Stimulated activated CD4-positive, alpha-beta T cell treated with anti-CD3 and anti-CD28 coated beads, Interleukin-12 subunit alpha, Interleukin-12 subunit beta, amount 100 ng/mL, for 48 hours (primary cell): ENCODE results near the gene FASTK.

ENCODE experiments used
- DNase-seq, 3 donors: peaks; one replicate each; pipeline ENCODE4 v3.0.0-alpha.2; 2020; ENCODE audit warnings: low read depth in 2 of 3, low spot score in 1 of 3

The FASTK gene

DNA sequence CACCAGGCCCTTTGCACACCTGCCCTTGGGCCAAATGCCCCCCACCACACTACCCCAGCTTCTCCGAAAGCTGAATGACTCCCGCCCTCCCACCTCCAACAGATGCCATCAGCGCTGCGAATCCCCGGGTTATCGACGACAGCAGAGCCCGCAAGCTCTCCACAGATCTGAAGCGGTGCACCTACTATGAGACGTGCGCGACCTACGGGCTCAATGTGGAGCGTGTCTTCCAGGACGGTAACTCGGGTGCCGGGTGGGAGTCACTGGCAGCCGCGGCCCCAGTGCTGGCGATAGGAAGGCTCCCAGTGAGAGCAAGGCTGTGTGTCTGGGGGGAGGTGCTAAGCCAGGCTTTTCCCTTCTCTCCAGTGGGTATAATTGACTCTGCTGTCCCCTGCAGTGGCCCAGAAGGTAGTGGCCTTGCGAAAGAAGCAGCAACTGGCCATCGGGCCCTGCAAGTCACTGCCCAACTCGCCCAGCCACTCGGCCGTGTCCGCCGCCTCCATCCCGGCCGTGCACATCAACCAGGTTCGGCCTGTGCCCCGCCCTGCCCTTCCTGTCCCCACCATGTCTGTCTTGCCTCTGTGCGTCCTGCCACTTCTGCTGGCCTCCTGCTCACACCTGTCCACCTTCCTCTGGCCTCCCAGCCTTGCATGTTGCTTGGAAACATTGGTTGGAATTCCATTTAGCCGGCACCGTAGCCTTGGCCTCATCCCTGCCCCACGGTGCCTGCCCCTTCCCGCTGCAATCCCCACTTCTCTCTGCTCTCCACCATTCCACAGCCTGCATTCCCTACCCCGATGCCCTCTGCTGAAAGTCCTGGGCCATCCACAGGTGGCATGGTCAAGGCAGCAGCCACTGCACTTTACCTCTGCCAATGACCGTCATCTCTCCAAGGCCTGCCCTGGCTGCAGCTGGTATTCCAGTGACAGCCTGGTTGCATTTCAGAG, 37.8 kb upstream of the FASTK start:
- no peak for DNase-seq

DNA sequence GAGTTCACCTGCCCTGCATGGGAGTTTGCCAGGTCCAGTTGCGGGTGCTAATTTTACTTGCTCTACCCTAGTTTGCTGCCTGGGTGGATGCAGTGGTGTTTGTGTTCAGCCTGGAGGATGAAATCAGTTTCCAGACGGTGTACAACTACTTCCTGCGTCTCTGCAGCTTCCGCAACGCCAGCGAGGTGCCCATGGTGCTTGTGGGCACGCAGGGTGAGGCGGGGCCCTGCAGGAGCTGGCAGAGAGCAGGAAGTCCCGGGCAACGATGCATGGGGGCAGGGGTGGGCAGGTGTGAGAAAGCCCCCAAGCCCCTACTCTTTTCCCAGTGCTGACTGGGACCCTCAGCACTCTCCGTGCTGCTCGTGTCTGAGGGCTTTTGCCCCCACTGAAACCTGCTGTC, 37.0 kb upstream of the FASTK start:
- DNase-seq, result no peak

DNA sequence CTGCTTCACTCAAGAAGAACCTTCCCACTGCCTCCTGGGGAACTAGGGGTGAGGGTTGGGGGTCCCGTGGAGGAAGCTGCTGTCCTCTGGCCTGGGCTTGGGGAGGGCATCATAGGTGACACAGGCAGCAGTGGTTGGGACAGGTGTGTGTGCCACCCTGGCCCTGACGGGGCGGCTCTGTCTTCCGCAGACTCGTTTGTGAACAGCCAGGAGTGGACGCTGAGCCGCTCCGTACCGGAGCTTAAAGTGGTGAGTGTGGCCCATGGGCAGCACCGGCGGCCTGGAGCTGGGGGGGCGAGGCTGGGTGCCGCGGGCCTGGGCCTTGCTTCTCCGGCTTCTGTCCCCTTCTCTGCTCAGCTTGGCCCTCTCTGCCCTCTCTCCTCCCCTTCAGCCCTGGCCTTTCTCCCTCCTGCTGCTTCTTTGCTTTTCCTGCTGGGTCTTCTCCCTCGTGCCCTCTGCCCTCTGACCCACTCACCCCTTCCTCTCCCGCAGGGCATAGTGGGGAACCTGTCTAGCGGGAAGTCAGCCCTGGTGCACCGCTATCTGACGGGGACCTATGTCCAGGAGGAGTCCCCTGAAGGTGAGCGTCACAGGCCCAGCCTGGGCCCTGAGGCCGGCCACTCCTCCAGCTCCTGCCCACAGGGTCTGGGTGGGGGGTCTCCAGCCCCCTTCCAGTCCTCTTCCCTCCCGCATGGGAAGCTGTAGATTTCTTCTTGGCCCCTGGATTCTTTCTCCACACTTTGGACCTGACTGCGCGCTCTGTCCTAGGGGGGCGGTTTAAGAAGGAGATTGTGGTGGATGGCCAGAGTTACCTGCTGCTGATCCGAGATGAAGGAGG, 36.2 kb upstream of the FASTK start:
- no peak for DNase-seq

DNA sequence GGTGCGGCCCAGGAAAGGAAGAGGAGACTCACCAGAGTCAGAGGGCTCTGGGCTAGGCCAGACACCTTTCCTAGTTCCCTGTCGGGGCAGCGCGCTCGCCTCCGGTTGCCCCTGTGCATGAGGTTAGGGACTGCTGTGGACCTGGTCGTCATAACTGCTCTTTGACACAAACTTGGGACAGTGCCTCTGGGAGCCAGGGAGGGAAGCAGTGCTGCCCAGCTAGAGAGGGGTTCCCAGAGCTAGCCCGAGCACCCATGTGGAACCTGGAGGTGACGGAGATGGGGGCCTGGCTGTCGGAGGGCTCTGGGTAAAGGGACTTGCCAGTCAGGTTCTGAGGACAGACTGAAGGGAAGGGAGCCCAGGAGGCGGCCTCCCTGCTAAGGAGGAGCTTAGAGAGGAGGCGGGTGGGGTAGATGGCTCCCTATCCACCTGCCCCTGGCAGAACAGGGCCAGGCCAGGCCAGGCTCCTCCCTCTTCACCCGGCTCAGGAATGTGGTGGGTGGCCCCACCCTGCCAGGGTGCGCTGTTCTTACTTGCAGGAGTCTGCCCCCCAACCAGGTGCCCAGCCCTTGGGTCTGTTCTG, 35.3 kb upstream of the FASTK start:
- DNase-seq, result no peak

DNA sequence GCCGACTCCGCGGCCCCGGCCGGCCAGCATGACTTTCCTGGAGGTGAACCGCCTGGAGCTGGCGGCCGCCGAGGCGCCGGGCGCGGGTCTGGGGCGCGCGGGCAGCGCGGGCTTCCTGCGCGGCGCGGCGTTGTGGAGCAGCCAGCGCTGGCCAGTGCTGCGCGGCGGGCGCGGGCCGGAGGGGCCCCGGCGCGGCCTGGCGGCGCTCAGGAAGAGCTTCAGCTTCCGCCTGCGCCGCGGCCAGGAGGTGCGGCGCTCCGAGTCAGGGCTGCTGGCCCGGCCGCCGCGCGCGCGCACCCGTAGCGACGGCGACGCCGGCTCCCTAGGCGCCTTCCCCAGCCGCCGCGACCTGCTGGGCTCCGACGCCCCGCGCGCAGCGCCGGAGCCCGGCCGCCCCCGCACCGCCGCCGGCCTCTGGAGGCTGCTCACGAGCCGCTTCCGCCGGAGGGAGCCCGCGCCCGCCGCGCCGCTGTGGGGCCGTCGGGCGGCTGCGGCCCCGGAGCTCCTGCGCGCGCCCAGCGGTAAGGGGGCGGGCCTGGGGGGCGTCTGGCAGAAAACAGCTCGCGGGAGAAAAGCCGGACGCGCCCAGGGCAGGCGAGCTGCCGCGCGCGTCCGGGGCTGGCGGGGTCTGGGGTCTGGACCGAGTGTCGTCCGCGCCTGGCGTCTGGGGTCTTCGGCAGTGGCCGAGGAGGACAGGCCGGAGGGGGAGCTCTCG, 34.7 kb upstream of the FASTK start:
- peak in 1 of 3 donors; percentile 32 for DNase-seq

DNA sequence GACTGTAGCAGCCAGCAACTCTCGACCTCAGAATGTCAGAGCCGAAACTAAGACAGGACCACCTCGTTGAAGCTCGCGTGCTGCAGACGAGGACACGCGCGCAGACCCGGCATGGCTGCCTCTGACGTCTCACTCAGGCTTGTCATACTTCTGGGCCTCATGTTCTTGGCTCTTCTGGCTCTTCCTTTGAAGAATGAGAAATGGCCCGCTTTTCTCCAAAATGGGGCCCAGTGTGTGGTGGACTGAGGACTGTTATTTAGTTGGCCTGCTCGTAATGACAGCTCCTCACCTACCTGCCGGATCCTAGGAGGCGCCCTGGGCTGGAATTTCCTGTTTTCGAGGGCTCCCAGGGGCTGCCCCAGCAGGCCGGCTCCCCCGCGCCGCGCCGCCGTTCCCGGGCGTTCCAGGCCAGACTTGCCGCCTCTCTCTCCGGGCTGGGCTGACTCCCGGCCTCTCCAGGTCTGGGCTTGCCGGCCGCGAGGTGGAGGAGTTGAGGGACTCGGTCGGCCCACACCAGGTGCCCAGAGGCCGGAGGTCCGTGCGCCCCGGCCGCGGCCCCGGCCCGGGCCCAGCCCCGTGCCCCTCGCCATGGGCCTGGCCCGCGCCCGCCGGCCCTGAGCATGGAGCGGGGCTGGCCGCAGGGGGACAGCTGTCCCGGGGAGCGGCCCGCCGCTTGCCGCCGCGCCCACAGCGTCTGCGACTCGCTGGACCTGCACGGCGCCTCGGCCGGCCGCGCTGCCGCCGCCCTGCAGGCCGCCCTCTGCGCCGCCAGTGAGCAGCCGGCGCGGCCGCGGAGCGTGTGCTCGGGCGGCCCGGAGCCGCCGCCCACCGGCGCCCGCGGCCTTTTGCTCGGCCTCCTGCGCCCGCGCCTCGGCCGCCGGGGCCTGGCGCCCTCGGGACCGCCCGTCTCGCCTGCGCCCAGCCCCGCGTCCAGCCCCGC, 33.8 kb upstream of the FASTK start:
- DNase-seq, result no peak

DNA sequence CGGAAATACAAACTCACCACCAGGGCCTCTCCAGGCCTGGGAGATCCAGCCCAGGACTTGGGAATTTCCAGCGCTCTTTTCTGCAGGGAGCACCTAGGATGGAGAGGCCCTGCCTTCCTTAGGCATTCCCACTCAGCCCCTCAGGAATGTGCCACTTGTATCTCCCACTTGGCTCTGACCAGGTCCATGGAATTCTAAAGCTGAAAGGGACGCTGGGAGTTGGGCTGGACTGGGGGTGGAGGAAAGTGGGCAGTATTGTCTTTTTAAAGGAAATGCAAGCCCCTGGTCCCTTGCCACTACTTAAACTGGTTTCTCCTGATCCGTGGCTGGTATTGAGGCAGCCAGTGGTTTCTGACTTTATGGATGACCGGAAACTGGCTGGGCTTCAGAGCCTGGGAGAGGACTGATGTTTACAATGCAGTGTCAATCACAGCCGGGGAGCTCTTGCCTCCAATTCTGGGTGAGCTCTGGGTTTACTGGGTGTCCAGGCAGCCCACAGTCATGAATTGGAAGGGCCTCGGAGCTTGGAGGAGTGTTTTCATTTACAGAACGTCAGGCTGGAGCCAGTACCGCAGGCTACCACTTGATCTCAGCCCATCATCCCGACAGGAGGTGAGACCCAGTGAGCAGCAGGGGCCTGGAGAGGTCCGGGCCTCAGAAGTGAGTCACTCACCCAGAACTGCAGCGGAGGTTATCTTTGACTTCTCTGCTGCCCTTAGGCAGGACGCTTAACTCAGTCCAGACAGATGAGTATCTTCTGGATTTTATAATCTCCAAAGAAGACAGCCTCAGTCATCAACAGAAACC, 32.9 kb upstream of the FASTK start:
- no peak for DNase-seq

DNA sequence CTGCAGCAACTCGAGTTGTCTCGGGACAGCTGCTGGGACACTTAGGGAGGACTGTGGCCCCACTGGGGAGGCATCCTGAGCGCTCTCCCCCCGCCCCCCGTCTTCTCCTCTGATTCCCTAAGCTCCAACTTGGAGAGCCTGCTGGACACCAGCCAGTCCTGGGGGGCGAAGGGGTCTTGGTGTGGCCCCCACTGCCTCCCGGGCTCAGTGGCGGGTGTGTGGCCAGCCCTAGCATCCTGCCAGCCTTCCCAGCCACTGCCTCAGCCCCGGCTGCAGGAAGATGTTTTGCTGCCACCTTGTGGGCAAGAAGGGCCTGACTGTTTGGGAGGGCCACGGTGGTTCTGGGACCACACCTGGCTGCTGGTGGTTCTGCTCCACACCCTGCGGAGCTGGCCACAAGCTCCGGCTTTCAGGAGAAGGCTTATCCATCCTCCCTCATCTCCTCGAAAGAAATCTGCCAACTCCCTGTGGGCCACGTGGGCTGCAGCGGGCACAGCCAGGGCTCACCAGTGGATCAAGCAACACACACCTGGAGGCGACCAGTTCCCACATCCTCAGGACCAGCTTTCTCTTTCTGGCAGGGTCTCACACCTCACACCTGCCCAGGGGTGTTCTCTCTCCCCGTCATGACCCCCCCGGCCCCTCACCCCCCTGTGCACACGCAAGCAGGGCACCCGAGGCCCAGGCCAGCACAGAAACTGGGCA, 30.5 kb upstream of the FASTK start:
- peak; percentile 44 to 71 (median 63) for DNase-seq

DNA sequence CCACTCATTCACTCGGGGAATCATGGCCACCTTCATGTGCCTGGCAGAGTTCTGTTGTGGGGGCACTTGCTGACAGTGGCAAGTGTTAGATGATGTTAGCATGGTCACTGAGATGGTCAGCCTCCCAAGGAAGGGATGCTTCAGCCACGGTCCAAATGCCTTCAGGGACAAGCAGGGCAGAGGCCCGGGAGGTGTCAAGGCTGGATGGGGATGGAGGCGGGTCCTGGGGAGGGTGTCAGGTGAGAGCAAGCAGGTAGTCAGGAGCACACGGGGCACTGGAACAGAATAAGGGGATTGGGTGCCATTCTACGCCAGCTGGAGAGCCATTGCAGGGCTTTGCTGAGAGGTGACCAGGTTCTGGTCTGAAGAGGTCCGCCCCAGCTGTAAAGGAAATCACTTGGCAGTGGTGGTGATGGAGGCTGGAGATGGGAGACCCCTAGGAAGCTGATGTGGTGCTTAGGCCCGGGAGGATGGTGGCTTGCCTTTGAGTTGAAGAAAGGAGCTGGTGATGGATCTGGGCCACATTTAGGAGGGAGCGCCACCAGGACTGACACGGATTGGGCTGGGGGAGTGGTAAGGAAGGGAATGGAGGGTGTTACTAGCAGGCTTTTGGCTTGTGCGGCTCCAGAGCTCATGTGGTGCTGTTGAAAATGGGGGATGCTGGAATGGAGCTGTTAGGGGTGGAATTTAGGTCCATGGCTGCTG, 29.8 kb upstream of the FASTK start:
- no peak for DNase-seq

DNA sequence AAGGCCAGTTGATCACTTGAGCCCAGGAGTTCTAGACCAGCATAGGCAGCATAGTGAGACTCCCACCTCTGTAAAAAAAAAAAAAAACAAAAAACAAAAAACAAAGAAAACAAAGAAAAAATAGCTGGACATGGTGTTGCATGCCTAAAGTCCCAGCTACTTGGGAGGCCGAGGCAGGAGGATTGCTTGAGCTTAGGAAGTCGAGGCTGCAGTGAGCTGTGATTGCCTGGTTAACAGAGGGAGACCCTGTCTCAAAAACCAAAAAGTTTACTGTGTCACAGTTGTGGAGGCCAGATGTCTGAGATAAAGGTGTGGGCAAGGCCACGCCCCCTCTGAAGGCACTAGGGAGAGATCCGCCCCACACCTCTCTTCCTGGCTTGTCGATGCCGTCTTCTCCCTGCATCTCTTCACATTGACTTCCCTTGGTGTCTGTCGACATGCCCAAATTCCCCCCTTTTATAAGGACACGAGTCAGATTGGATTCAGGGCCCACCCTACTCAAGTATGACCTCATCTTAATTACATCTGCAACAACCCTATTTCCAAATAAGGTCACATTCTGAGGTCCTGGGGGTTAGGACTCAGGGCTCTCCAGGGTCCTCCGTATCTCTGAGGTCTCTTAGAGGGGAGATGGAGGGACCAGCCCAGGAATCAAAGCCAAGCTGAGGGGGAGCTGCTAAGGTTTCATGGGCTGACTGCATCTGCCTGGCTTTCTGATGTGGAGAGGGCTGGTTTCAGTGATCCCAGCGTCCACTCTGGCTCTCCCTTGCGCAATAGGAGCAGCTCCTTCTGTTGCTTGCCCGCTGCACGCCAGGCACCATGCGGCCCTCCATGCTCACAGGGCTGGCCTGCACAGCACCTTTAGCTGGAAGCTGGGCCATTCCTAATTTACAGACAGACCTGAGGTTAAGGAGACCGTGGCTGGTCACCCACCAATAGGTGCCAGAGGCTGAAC, 28.8 kb upstream of the FASTK start:
- no peak for DNase-seq

DNA sequence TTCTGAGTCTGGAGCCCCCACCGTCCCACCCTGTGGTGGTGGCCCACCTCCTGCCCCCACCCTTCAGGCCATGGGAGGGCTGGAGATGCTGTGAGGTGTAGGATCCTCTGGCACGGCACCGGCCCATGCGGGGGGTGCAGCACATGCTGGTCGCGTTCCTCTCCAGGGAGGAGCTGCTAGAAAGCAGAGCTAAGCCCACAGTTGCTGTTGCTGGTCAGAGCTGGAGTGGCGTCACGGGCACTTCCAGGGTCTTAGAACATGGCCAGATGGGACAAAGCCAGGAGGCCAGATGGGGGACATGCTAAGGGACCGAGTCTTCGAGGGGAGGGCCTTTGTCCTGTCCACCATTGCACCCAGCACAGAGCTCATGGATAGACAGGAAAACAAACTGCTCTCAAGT, 27.3 kb upstream of the FASTK start:
- DNase-seq, result no peak

DNA sequence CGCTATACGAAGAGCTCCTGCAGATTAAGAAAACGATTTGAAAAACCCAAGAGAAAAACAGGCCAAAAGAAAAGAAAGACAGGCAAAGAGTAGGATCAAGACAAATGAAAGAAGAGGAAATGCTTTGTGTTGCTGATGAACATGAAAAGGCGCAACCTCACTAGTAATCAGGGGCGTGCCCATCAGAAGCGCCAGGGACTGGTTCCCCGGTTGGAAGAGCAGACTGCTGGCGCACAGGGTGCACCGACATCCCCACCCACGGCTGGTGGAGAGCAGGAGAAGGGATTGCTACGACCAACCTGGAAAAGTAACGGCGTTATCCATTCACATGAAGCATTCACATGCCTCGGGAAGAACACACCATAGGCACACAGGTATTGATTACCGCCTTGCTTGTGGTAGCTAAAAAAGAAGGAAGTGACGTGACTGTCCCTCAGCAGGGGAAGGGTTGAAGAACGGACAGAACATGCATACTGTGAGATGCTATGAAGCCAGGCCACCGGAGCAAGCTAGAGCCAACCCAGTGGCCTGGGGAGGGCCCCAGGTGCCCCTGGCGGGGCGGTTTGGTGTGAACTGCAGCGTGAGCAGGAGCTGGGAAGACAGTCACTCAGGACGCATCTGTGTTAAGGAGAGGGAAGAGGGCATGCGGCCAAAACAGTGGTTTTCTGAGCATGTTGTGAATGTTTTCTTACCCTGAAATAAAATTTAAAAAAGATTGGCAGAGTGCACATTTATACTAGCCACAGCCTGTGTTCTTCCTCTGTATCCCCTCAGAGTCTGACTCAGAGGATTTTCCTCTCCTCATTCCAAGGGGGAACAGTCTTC, 24.0 kb upstream of the FASTK start:
- DNase-seq, result no peak

DNA sequence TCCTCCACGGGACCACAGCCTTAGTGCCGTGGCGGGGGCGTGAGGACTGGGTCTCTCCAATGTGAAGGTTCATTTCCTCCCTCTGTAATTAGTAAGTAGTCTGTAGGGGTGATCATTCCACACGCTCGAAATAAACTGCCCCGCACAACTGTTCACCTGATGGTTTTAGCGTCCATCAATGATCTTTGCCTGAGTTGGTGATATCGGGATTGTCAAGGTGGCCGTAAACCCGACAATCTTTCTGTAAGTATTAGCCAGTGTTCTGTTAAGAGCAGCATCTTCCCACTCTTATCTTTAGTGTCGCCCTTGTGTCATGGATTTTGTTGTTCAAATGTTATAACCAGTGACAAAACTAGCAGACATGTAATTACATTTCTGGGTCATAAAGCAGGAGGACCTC, 23.4 kb upstream of the FASTK start:
- no peak for DNase-seq

DNA sequence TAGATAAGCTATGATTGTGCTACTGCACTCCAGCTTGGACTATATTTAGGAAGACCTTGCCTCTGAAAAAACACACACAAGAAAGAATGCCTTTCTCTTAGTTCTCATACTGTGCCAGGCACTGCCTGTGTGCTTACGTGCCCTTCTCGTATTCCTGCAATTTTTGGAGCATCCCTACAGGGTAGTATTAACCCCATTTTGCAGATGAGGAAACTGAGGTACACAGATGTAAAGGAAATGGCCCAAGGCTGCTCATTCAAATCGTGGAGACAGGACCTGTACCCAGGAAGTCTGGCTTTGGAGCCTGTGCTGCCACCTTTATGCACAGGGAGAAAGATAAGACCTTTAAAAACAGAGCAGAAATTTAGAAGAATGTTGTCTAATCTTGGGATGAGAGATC, 22.4 kb upstream of the FASTK start:
- no peak for DNase-seq

DNA sequence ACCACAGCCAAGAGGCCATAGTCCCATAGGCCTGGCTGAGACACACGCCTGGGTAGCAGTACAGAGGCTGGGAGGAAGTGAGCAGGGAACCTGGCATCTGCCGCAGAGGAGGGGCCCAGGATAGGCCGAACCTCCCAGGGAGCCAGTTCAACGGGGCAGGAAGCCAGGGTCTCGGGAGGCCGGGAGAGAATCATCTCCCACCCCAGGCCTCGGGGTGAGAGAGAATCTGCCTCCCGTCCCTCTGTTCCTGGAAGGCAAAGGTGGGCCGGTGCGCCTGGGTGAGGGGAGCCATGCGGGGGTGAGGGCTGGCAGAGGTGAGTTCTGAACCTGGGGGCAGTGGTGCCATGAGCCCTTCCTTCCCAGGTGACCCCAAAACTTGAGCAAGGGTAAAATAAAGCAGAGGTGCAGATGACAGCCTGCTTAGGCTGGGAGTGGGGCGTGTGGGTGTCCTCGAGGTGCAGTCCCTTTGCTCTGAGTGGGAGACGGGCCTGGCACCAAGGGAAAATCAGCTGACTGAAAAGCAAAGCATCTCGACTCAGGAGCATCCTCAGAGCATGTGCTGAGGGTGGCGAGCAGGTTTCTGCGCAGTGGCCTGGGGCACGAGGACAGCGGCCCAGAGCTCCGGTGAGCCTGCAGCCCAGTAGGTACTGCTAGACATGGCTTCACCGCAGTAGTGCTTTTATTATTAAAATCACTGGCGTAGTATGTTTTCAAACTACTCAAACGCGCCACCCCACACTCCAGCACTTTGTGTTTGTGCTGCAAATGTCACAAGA, 21.2 kb upstream of the FASTK start:
- no peak for DNase-seq
